HCT116 (cell line): ENCODE results near the gene MYL12B. TPM values are rescaled to one million over a fixed set of nuclear protein-coding genes. Genes with fewer than 3 reads are reported as not detected.

Source experiments
- ATAC-seq: fragments of 200-7000 bp; cut with Tn5 transposase; 2 replicates; pipeline ENCODE4 v1.9.1; 2020; ENCODE audit warnings: mild to moderate bottlenecking, moderate library complexity
- BruUV-seq: library from RNA; stranded (reverse); fragments of 400-500 nt; replicated peaks from 2 replicates; lab custom pipeline; 2021; lab: Mats Ljungman, UMichigan
- CTCF ChIA-PET: fragments of 300-600 bp; sonication (Branson Sonifier 250); formaldehyde crosslinking; loops from one replicate; lab custom pipeline; 2021; ENCODE audit warnings: antibody characterized with exemption; lab: Charles Lee
- POLR2A ChIA-PET: fragments of 300-600, 350-600 bp; sonication (Branson Sonifier 250); formaldehyde crosslinking; loops from one replicate; lab custom pipeline; 2021; ENCODE audit warnings: antibody characterized with exemption; lab: Charles Lee
- RAD21 ChIA-PET, 2 experiments: fragments of 300-600 bp; sonication (Branson Sonifier 250); formaldehyde crosslinking; loops; one replicate each; lab custom pipeline; 2023; ENCODE audit warnings: low total read pairs in 2 of 2; ENCODE audit not compliant: uncharacterized antibody in 2 of 2, unreplicated experiment in 2 of 2, low non-redundant PET in 1 of 2; lab: Charles Lee
- DNase-seq: peaks from one replicate; pipeline ENCODE4 v3.0.0-alpha.2; 2010; ENCODE audit warnings: low read depth, low spot score
- H2AFZ ChIP-seq: fragments of 200-600 bp; shearing (Covaris generic), sonication (generic); 2 replicates; pipeline ENCODE4 v1.6.1; 2017; ENCODE audit warnings: low read depth, mixed run types, mixed read lengths, antibody characterized with exemption, low read length; ENCODE audit not compliant: poor library complexity, severe bottlenecking
- H3K27ac ChIP-seq: 2 replicates; pipeline ENCODE4 v1.5.1; 2012; ENCODE audit warnings: low read depth, low read length
- H3K27me3 ChIP-seq: fragments of 200-600 bp; sonication (generic); 2 replicates; pipeline ENCODE4 v1.6.1; 2016; ENCODE audit warnings: mixed run types, low read length, mixed read lengths; ENCODE audit not compliant: insufficient read depth
- H3K36me3 ChIP-seq, 2 experiments: fragments of 200-500 bp in 1 of 2; fragments of 200-600 bp in 1 of 2; sonication (Bioruptor generic) in 1 of 2; sonication (generic) in 1 of 2; 2 replicates each; pipeline versions ENCODE4 v1.5.1 to v1.6.1; 2014 to 2016; ENCODE audit warnings: low read length in 2 of 2, inconsistent platforms in 1 of 2, mixed read lengths in 1 of 2, mixed run types in 1 of 2; ENCODE audit not compliant: insufficient read depth in 2 of 2, control insufficient read depth in 1 of 2
- H3K4me1 ChIP-seq, 2 experiments: fragments of 200-600 bp in 1 of 2; sonication (generic) in 1 of 2; 2 replicates each; pipeline versions ENCODE4 v1.5.1 to v1.6.1; 2012 to 2017; ENCODE audit warnings: low read length in 2 of 2, inconsistent platforms in 1 of 2, mild to moderate bottlenecking in 1 of 2, mixed read lengths in 1 of 2, mixed run types in 1 of 2, moderate library complexity in 1 of 2; ENCODE audit not compliant: insufficient read depth in 2 of 2, control insufficient read depth in 1 of 2
- H3K4me2 ChIP-seq: fragments of 200-600 bp; sonication (generic); 2 replicates; pipeline ENCODE4 v1.6.1; 2017; ENCODE audit warnings: mixed run types, low read length, mixed read lengths
- H3K4me3 ChIP-seq, 2 experiments: fragments of 200-600 bp in 1 of 2; sonication (generic) in 1 of 2; replicated peaks in 1 of 2; 2 replicates each; pipeline ENCODE4 v1.5.1; 2011 to 2016; ENCODE audit warnings: low read length in 2 of 2, control low read depth in 1 of 2, low read depth in 1 of 2, mild to moderate bottlenecking in 1 of 2, mixed read lengths in 1 of 2, mixed run types in 1 of 2
- H3K79me2 ChIP-seq: fragments of 200-600 bp; sonication (generic); 2 replicates; pipeline ENCODE4 v1.6.1; 2017; ENCODE audit warnings: mild to moderate bottlenecking, mixed run types, low read length, moderate library complexity, mixed read lengths; ENCODE audit not compliant: insufficient read depth
- H3K9ac ChIP-seq: fragments of 200-600 bp; sonication (generic); 2 replicates; pipeline ENCODE4 v1.6.1; 2016; ENCODE audit warnings: low read length, mixed read lengths
- H3K9me2 ChIP-seq: fragments of 200-600 bp; sonication (generic), shearing (Covaris generic); 2 replicates; pipeline ENCODE4 v1.6.1; 2017; ENCODE audit warnings: mixed run types, mild to moderate bottlenecking, moderate library complexity; ENCODE audit not compliant: insufficient read depth
- H3K9me3 ChIP-seq, 2 experiments: fragments of 200-500 bp in 1 of 2; fragments of 200-600 bp in 1 of 2; sonication (Bioruptor generic) in 1 of 2; sonication (generic) in 1 of 2; 2 replicates each; pipeline ENCODE4 v1.6.1; 2014 to 2017; ENCODE audit warnings: low read length in 2 of 2, mixed read lengths in 2 of 2, inconsistent platforms in 1 of 2, low read depth in 1 of 2, mild to moderate bottlenecking in 1 of 2, mixed run types in 1 of 2, moderate library complexity in 1 of 2; ENCODE audit not compliant: control insufficient read depth in 1 of 2, insufficient read depth in 1 of 2
- H4K20me1 ChIP-seq: fragments of 200-600 bp; sonication (generic), shearing (Covaris generic); 2 replicates; pipeline ENCODE4 v1.6.1; 2017; ENCODE audit warnings: mixed run types, mild to moderate bottlenecking, moderate library complexity; ENCODE audit not compliant: insufficient read depth
- CBX3 ChIP-seq: IDR thresholded peaks from 2 replicates; pipeline ENCODE4 v1.6.1; 2012; ENCODE audit warnings: low read depth
- CEBPB ChIP-seq: IDR thresholded peaks from 2 replicates; pipeline ENCODE4 v1.6.1; 2012; ENCODE audit warnings: low read depth
- EGR1 ChIP-seq: IDR thresholded peaks from 2 replicates; pipeline ENCODE4 v1.6.1; 2012; ENCODE audit warnings: low read depth
- ELF1 ChIP-seq: IDR thresholded peaks from 2 replicates; pipeline ENCODE4 v1.6.1; 2012; ENCODE audit warnings: low read depth, borderline replicate concordance
- EZH2 ChIP-seq: fragments of 200-600 bp; sonication (generic); IDR thresholded peaks from 2 replicates; pipeline ENCODE4 v1.6.1; 2017; ENCODE audit warnings: antibody characterized with exemption, mixed run types
- EZH2phosphoT487 ChIP-seq: fragments of 200-600 bp; IDR thresholded peaks from 2 replicates; pipeline ENCODE4 v1.6.1; 2018; ENCODE audit warnings: antibody characterized with exemption, borderline replicate concordance
- JUND ChIP-seq: IDR thresholded peaks from 2 replicates; pipeline ENCODE4 v1.6.1; 2012
- MAX ChIP-seq: IDR thresholded peaks from 2 replicates; pipeline ENCODE4 v1.6.1; 2012
- RAD21 ChIP-seq: IDR thresholded peaks from 2 replicates; pipeline ENCODE4 v1.6.1; 2012; ENCODE audit warnings: low read depth, mild to moderate bottlenecking
- REST ChIP-seq: IDR thresholded peaks from 2 replicates; pipeline ENCODE4 v1.6.1; 2012; ENCODE audit warnings: low read depth
- SP1 ChIP-seq: IDR thresholded peaks from 2 replicates; pipeline ENCODE4 v1.6.1; 2012; ENCODE audit warnings: low read depth
- SRF ChIP-seq: IDR thresholded peaks from 2 replicates; pipeline ENCODE4 v1.6.1; 2012; ENCODE audit warnings: low read depth
- TCF7L2 ChIP-seq: IDR thresholded peaks from 2 replicates; pipeline ENCODE4 v1.7.0; 2011; ENCODE audit warnings: borderline replicate concordance, inconsistent platforms; ENCODE audit not compliant: insufficient read depth, insufficient read length; ENCODE audit errors: extremely low read depth
- ZBTB33 ChIP-seq: IDR thresholded peaks from 2 replicates; pipeline ENCODE4 v1.6.1; 2011; ENCODE audit warnings: mild to moderate bottlenecking, low read length, moderate library complexity; ENCODE audit not compliant: insufficient replicate concordance; ENCODE audit errors: extremely low read depth
- ZFX ChIP-seq: fragments of 450-650 bp; IDR thresholded peaks from 2 replicates; pipeline ENCODE4 v1.6.1; 2017
- intact Hi-C: fragments of 100-400 bp; cut with micrococcal nuclease; formaldehyde crosslinking; loops from 2 replicates; pipeline ENCODE4 v1.10.0; 2022
- total RNA-seq: library from RNA; stranded (reverse); gene quantifications from one replicate; pipeline ENCODE4 v1.2.1, GENCODE V29; 2021; ENCODE audit not compliant: unreplicated experiment

Gene MYL12B
- total RNA-seq, 1 experiment from 2014 or later = 403 TPM

- no peak for TF ChIP-seq ZBTB33
- TF ChIP-seq ELF1 = no peak
These were observed 24.2 kb downstream of the MYL12B start (continued) for GRCh38 chr18:3286159-3286558.

GRCh38 chr18:3293196-3293951 is 31.4 kb downstream of the MYL12B start:
- Histone ChIP-seq H2AFZ (no peak overlapping the region), H3K27me3 (no peaks in the 10 kb centered on the region), H3K4me2 (no peak overlapping the region), H3K79me2 (peaks cover 8% of the 10 kb centered on the region; the same call in 1 of the 2 replicates), H3K9ac (no peak overlapping the region), H3K27ac (no peak overlapping the region), H4K20me1 (no peaks in the 10 kb centered on the region), H3K4me1 (peaks cover 0 to 21% of the 10 kb centered on the region in 2 experiments; a peak in 2 of 4 replicates), H3K9me3 (peaks cover 11 to 16% of the 10 kb centered on the region in 2 experiments; a peak in 2 of 4 replicates), H3K9me2 (no peaks in the 10 kb centered on the region), H3K4me3 (no peak overlapping the region), H3K36me3 (peaks cover 0 to 9% of the 10 kb centered on the region in 2 experiments; a peak in 1 of 4 replicates)
- no peak for ATAC-seq
- intact Hi-C loops = no loop called here
- TF ChIP-seq MAX = no peak
- no peak for TF ChIP-seq EZH2phosphoT487
- TF ChIP-seq EGR1 = no peak
- TF ChIP-seq TCF7L2 = no peak
- TF ChIP-seq SRF = no peak
- TF ChIP-seq SP1 = no peak
- no peak for TF ChIP-seq ELF1
- no peak for TF ChIP-seq ZFX
- TF ChIP-seq CEBPB = no peak
- no peak for TF ChIP-seq EZH2
- TF ChIP-seq RAD21 = no peak
- no peak for TF ChIP-seq CBX3
- TF ChIP-seq REST = no peak
- no peak for TF ChIP-seq JUND
- POLR2A ChIA-PET = no interaction called here
- RAD21 ChIA-PET = no interaction called here
- CTCF ChIA-PET = no interaction called here
- BruUV-seq = no TSS peak
- no peak for DNase-seq
